GM12865 (cell line): ENCODE measurements around the gene ROBO1.

Experiments used
- DNase-seq: peaks from one replicate; pipeline ENCODE4 v3.0.0; 2010; ENCODE audit warnings: low read depth
- H3K4me3 ChIP-seq: 2 replicates; pipeline ENCODE4 v1.5.1; 2011; ENCODE audit warnings: mild to moderate bottlenecking, low read depth, low read length, control low read depth
- CTCF ChIP-seq: IDR thresholded peaks from 2 replicates; pipeline ENCODE4 v1.5.1; 2011; ENCODE audit warnings: low read length, control low read depth, low read depth, inconsistent platforms; ENCODE audit not compliant: insufficient read depth; ENCODE audit errors: missing control alignments

ROBO1 gene

GRCh38 chr3:79657076-79657475 lies 110.7 kb downstream of the ROBO1 start:
- H3K4me3 ChIP-seq: no peak overlapping the region
- no peak for DNase-seq
- no peak for TF ChIP-seq CTCF

- DNase-seq: no peak
- TF ChIP-seq CTCF: no peak
- no peak overlapping the region for H3K4me3 ChIP-seq
Measured at GRCh38 chr3:79654019-79654418, 113.8 kb downstream of the ROBO1 start.

- no peak for DNase-seq
- no peak overlapping the region for H3K4me3 ChIP-seq
- TF ChIP-seq CTCF: no peak
Measured at GRCh38 chr3:79653266-79653830, 114.5 kb downstream of the ROBO1 start.

GRCh38 chr3:79651536-79652065 lies 116.2 kb downstream of the ROBO1 start:
- TF ChIP-seq CTCF: no peak
- H3K4me3 ChIP-seq: no peak overlapping the region
- no peak for DNase-seq

GRCh38 chr3:79639855-79640254 lies 127.9 kb downstream of the ROBO1 start:
- no peak for TF ChIP-seq CTCF
- no peak overlapping the region for H3K4me3 ChIP-seq
- no peak for DNase-seq

- no peak for DNase-seq
- no peak for TF ChIP-seq CTCF
- H3K4me3 ChIP-seq: no peak overlapping the region
Measured at GRCh38 chr3:79636372-79636771, 131.4 kb downstream of the ROBO1 start.

- DNase-seq: no peak
- H3K4me3 ChIP-seq: no peak overlapping the region
- no peak for TF ChIP-seq CTCF
Measured at GRCh38 chr3:79632842-79633241, 135.0 kb downstream of the ROBO1 start.
